H1 (cell line): ENCODE measurements around the gene COPS6. TPM values are rescaled to one million over a fixed set of nuclear protein-coding genes. Genes with fewer than 3 reads are reported as not detected.

Experiments used
- BRCA1 ChIP-seq: IDR thresholded peaks from 2 replicates; pipeline ENCODE4 v1.6.1; 2012; ENCODE audit warnings: low read depth, low read length, improper control_type of control experiment
- POLR2A ChIP-seq, 2 experiments: IDR thresholded peaks; 1 replicate in 1 of 2; 2 replicates in 1 of 2; pipeline ENCODE4 v1.6.1; 2011; ENCODE audit warnings: low read depth in 2 of 2, low read length in 2 of 2, mild to moderate bottlenecking in 2 of 2; ENCODE audit errors: control extremely low read depth in 1 of 2
- POLR2AphosphoS5 ChIP-seq: IDR thresholded peaks from 2 replicates; pipeline ENCODE4 v1.6.1; 2011; ENCODE audit warnings: low read depth, low read length
- POU5F1 ChIP-seq: IDR thresholded peaks from 2 replicates; pipeline ENCODE4 v1.6.1; 2011; ENCODE audit warnings: low read depth, mild to moderate bottlenecking, low read length, moderate library complexity
- RFX5 ChIP-seq: IDR thresholded peaks from 2 replicates; pipeline ENCODE4 v1.6.1; 2011; ENCODE audit warnings: low read depth, low read length, improper control_type of control experiment, borderline replicate concordance
- SIX5 ChIP-seq: IDR thresholded peaks from 2 replicates; pipeline ENCODE4 v1.6.1; 2011; ENCODE audit warnings: mild to moderate bottlenecking, low read depth, low read length
- YY1 ChIP-seq: IDR thresholded peaks from 2 replicates; pipeline ENCODE4 v1.6.1; 2011; ENCODE audit warnings: low read depth, mild to moderate bottlenecking, low read length
- polyA plus RNA-seq, 7 experiments: library from polyadenylated mRNA; depleted of rRNA in 3 of 7; stranded (reverse) in 5 of 7; unstranded in 2 of 7; fragments of >200 nt in 5 of 7; fragments of 200-250 nt in 2 of 7; gene quantifications; 1 replicate in 5 of 7; 2 replicates in 1 of 7; 4 replicates in 1 of 7; pipeline versions ENCODE4 v1.2.1 to v1.2.3, GENCODE V29; 2011 to 2013; ENCODE audit warnings: missing spikeins in 2 of 7, mixed read lengths in 2 of 7
- total RNA-seq: library from RNA; stranded (reverse); fragmentation: NEBNext Ultra II Directional; extraction: Animal tissue kit (Norgen Biotek cat#: 25700); gene quantifications from 2 replicates; pipeline ENCODE4 v1.2.1, GENCODE V29; 2021
- TF ChIP-seq, protein P1 (sequence below): IDR thresholded peaks from 2 replicates; pipeline ENCODE4 v1.6.1; 2011; ENCODE audit warnings: low read depth, mild to moderate bottlenecking, low read length; ENCODE audit not compliant: insufficient read depth
- TF ChIP-seq, protein P2 (sequence below): fragments of 300-600 bp; sonication (generic); IDR thresholded peaks from 2 replicates; pipeline ENCODE4 v1.7.1; 2012; ENCODE audit warnings: low read length, moderate library complexity, mild to moderate bottlenecking, inconsistent platforms; ENCODE audit not compliant: insufficient replicate concordance
- TF ChIP-seq, protein P3 (sequence below): IDR thresholded peaks from 2 replicates; pipeline ENCODE4 v1.6.1; 2012; ENCODE audit warnings: inconsistent platforms

The COPS6 gene
- total and polyA plus RNA-seq, 2 of the 8 experiments (the other 6 are each of a cell fraction or from before 2014, with no cell fraction given), result 127 to 225 TPM

DNA sequence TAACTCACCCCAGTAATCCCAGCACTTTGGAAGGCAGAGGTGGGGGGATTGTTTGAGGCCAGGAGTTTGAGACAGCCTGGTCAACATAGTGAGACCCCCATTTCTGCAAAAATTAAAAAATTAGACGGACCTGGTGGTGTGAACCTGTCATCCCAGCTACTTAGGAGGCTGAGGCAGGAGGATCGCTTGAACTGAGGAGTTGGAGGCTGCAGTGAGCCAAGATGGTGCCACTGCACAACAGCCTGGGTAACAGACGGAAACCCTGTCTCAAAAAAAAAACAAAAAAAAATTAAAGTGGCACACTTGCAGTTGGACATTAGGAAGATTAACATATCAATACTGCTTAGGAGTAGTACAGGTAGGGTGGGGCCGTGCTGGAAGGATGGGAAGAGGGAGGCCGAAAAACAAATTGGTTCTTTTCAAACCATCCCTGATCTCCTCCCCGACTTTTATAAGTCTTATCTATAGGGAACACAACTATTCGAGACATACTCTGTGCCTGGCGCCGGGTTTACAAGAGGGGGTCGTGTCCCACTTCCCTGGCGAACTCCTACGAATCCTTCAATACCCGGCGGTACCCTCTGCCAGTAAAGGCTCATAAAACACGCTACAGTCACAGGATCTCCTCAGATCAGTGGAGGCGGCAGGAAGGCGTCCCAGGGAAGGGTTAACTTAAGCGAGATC is 29.8 kb downstream of the COPS6 start (continued):
- TF ChIP-seq, protein P1, sequence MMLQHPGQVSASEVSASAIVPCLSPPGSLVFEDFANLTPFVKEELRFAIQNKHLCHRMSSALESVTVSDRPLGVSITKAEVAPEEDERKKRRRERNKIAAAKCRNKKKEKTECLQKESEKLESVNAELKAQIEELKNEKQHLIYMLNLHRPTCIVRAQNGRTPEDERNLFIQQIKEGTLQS, result no peak
- TF ChIP-seq YY1 (no peak), RFX5 (no peak), BRCA1 (no peak), POLR2AphosphoS5 (no peak), SIX5 (no peak), POLR2A (IDR thresholded peaks at IDR 0.05; ENCODE audit: control extremely low read depth in 1 of 2, low read depth in 2 of 2, low read length in 2 of 2) (no peak), POU5F1 (no peak)
- TF ChIP-seq, protein P2, sequence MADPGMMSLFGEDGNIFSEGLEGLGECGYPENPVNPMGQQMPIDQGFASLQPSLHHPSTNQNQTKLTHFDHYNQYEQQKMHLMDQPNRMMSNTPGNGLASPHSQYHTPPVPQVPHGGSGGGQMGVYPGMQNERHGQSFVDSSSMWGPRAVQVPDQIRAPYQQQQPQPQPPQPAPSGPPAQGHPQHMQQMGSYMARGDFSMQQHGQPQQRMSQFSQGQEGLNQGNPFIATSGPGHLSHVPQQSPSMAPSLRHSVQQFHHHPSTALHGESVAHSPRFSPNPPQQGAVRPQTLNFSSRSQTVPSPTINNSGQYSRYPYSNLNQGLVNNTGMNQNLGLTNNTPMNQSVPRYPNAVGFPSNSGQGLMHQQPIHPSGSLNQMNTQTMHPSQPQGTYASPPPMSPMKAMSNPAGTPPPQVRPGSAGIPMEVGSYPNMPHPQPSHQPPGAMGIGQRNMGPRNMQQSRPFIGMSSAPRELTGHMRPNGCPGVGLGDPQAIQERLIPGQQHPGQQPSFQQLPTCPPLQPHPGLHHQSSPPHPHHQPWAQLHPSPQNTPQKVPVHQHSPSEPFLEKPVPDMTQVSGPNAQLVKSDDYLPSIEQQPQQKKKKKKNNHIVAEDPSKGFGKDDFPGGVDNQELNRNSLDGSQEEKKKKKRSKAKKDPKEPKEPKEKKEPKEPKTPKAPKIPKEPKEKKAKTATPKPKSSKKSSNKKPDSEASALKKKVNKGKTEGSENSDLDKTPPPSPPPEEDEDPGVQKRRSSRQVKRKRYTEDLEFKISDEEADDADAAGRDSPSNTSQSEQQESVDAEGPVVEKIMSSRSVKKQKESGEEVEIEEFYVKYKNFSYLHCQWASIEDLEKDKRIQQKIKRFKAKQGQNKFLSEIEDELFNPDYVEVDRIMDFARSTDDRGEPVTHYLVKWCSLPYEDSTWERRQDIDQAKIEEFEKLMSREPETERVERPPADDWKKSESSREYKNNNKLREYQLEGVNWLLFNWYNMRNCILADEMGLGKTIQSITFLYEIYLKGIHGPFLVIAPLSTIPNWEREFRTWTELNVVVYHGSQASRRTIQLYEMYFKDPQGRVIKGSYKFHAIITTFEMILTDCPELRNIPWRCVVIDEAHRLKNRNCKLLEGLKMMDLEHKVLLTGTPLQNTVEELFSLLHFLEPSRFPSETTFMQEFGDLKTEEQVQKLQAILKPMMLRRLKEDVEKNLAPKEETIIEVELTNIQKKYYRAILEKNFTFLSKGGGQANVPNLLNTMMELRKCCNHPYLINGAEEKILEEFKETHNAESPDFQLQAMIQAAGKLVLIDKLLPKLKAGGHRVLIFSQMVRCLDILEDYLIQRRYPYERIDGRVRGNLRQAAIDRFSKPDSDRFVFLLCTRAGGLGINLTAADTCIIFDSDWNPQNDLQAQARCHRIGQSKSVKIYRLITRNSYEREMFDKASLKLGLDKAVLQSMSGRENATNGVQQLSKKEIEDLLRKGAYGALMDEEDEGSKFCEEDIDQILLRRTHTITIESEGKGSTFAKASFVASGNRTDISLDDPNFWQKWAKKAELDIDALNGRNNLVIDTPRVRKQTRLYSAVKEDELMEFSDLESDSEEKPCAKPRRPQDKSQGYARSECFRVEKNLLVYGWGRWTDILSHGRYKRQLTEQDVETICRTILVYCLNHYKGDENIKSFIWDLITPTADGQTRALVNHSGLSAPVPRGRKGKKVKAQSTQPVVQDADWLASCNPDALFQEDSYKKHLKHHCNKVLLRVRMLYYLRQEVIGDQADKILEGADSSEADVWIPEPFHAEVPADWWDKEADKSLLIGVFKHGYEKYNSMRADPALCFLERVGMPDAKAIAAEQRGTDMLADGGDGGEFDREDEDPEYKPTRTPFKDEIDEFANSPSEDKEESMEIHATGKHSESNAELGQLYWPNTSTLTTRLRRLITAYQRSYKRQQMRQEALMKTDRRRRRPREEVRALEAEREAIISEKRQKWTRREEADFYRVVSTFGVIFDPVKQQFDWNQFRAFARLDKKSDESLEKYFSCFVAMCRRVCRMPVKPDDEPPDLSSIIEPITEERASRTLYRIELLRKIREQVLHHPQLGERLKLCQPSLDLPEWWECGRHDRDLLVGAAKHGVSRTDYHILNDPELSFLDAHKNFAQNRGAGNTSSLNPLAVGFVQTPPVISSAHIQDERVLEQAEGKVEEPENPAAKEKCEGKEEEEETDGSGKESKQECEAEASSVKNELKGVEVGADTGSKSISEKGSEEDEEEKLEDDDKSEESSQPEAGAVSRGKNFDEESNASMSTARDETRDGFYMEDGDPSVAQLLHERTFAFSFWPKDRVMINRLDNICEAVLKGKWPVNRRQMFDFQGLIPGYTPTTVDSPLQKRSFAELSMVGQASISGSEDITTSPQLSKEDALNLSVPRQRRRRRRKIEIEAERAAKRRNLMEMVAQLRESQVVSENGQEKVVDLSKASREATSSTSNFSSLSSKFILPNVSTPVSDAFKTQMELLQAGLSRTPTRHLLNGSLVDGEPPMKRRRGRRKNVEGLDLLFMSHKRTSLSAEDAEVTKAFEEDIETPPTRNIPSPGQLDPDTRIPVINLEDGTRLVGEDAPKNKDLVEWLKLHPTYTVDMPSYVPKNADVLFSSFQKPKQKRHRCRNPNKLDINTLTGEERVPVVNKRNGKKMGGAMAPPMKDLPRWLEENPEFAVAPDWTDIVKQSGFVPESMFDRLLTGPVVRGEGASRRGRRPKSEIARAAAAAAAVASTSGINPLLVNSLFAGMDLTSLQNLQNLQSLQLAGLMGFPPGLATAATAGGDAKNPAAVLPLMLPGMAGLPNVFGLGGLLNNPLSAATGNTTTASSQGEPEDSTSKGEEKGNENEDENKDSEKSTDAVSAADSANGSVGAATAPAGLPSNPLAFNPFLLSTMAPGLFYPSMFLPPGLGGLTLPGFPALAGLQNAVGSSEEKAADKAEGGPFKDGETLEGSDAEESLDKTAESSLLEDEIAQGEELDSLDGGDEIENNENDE, result no peak
- TF ChIP-seq, protein P3, sequence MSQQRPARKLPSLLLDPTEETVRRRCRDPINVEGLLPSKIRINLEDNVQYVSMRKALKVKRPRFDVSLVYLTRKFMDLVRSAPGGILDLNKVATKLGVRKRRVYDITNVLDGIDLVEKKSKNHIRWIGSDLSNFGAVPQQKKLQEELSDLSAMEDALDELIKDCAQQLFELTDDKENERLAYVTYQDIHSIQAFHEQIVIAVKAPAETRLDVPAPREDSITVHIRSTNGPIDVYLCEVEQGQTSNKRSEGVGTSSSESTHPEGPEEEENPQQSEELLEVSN, result no peak
- TF ChIP-seq, all 59 proteins: peak for 0
